Cardiac septum (tissue), 1 donor: Measurements from ENCODE around the gene DUSP21. TPM values are rescaled to one million over a fixed set of nuclear protein-coding genes. Genes with fewer than 3 reads are reported as not detected.
"Not testable (repeated sequence)": the region's sequence is repeated elsewhere in the genome, so short reads cannot be mapped to it uniquely, and the experiment has no call there.

Experiments used
- DNase-seq: peaks from one replicate; pipeline ENCODE4 v3.0.0-alpha.2; 2020; ENCODE audit warnings: low spot score
- intact Hi-C: fragments of 100-400 bp; cut with DNase I; formaldehyde crosslinking; loops from one replicate; pipeline ENCODE4 v1.14.0; 2022
- long read RNA-seq: library from polyadenylated mRNA; unstranded; transcript quantifications from one replicate; pipeline ENCODE4 v2.0.0, GENCODE V29; 2021
- total RNA-seq: library from RNA; stranded (reverse); fragmentation: NEBNext Ultra II Directional; extraction: Animal tissue kit (Norgen Biotek cat#: 25700); gene quantifications from one replicate; pipeline ENCODE4 v1.2.1, GENCODE V29; 2021
- donor health status: DM: no; HTN: no; CAD: no.

The DUSP21 gene
- total RNA-seq: not detected
- long read RNA-seq: 0 reads

- intact Hi-C loops: no loop called here
- no peak for DNase-seq
Measured at GRCh38 chrX:44843753-44844152, at the start of gene DUSP21. Gene DUSP21 (plus strand): TSS chrX:44844021. CDS start chrX:44844133, 112 bp downstream.

- DNase-seq: no peak
- intact Hi-C loops: no loop called here
Measured at GRCh38 chrX:44795945-44796450, 47.8 kb upstream of the DUSP21 start.

GRCh38 chrX:44802613-44803012 is 41.2 kb upstream of the DUSP21 start:
- DNase-seq: no peak
- intact Hi-C loops: no loop called here

GRCh38 chrX:44815681-44816080 is 28.1 kb upstream of the DUSP21 start:
- intact Hi-C loops: no loop called here
- no peak for DNase-seq

DNA sequence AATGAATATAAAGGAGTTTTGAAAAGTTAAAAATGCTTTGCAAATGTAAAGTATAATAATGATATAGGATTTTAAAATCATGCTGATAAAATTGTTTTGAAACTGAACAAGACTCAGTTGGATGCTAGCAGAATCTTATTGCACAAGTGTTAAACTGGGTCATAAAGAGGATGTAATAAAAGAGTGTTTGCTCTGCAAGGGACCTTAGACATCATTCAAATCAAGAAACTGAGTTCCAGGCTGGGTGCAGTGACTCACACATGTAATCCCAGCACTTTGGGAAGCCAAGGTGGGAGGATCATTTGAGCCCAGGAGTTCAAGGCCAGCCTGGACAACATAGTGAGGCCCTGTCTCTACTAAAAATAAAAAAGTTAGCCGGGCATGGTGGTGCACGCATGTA is 27.5 kb upstream of the DUSP21 start:
- DNase-seq: no peak
- intact Hi-C loops: no loop called here

- intact Hi-C loops: no loop called here
Measured at GRCh38 chrX:44817029-44817428, 26.8 kb upstream of the DUSP21 start.

GRCh38 chrX:44822601-44823000 is 21.2 kb upstream of the DUSP21 start:
- DNase-seq: no peak
- intact Hi-C loops: no loop called here

More at GRCh38 chrX:44817029-44817428, 26.8 kb upstream of the DUSP21 start:
- DNase-seq: no peak

DNA sequence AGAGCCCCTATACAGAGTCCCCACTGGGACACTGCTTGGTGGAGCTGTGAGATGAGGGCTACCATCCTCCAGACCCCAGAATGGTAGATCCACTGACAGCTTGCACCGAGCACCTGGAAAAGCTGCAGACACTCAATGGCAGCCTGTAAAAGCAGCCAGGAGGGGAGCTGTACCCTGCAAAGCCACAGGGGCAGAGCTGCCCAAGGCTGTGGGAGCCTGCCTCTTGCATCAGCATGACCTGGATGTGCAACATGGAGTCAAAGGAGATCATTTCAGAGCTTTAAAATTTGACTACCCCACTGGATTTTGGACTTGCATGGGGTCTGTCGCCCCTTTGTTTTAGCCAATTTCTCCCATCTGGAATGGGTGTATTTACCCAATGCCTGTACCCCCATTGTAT is 20.6 kb upstream of the DUSP21 start:
- DNase-seq, intact Hi-C loops: not testable (repeated sequence)

- intact Hi-C loops: no loop called here
- no peak for DNase-seq
Measured at GRCh38 chrX:44828008-44828605, 15.7 kb upstream of the DUSP21 start.

DNA sequence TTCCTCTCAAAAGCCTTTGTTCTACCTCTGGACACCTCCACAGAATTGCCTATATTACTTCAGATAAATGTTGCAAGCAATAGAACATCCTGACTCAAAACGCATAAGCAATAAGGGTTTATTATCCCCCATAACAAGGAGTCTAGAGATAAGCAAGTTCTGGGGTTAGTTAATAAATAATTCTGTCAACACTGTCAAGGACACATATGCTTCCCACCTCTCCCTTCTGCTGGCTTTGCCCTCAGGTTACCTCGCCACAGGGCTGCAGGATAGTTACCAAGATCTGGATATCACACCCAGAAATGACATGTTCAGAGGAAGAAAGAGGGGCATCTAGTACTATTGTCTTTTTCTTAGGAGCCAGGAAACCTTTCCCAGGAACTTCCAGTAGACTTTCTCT is 14.0 kb upstream of the DUSP21 start:
- intact Hi-C loops: no loop called here
- DNase-seq: no peak

GRCh38 chrX:44842550-44843317 is 1.1 kb upstream of the DUSP21 start:
- intact Hi-C loops: no loop called here
- no peak for DNase-seq

GRCh38 chrX:44843318-44843702 is 511 bp upstream of the DUSP21 start:
- DNase-seq: no peak
- intact Hi-C loops: no loop called here

DNA sequence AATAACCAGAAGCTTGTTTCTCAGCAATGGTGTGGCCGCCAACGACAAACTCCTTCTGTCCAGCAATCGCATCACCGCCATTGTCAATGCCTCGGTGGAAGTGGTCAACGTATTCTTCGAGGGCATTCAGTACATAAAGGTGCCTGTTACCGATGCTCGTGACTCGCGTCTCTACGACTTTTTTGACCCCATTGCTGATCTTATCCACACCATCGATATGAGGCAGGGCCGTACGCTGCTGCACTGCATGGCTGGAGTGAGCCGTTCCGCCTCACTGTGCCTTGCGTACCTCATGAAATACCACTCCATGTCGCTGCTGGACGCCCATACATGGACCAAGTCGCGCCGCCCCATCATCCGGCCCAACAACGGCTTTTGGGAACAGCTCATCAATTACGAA is 383 bp downstream of the DUSP21 start:
- intact Hi-C loops: no loop called here
- DNase-seq: no peak

- intact Hi-C loops, DNase-seq: not testable (repeated sequence)
Measured at GRCh38 chrX:44850891-44851290, 7.1 kb downstream of the DUSP21 start.

DNA sequence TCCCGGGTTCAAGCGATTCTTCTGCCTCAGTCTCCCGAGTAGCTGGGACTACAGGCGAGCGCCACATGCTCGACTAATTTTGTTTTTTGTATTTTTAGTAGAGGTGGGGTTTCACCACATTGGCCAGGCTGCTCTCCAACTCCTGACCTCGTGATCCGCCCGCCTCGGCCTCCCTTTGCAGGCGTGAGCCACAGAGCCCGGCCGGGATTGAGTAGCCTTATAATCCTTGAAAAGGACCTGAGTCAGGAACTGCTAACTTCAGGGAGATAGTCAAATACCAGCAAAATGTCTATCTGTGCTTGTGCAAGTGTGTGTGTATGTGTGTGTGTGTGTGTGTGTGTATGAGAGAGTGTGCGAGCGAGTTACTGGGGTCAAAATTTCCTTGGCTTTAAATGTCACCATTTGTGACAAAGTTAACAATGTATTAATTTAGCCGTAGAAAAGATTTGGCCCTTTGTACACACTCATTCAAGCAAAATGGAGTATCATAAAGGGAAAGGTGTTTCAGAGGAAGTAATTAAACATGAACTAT is 27.4 kb downstream of the DUSP21 start:
- DNase-seq: no peak
- intact Hi-C loops: loop anchor here (5.0 to 10.0 kb wide), 4 partner anchors 91 to 326 kb away; partner anchors contain the start of gene FUNDC1

GRCh38 chrX:44871931-44872820 is 28.4 kb downstream of the DUSP21 start:
- peak; percentile 84 for DNase-seq
- intact Hi-C loops: loop anchor here (5.0 to 10.0 kb wide), 4 partner anchors 90 to 327 kb away; partner anchors contain the start of gene FUNDC1

DNA sequence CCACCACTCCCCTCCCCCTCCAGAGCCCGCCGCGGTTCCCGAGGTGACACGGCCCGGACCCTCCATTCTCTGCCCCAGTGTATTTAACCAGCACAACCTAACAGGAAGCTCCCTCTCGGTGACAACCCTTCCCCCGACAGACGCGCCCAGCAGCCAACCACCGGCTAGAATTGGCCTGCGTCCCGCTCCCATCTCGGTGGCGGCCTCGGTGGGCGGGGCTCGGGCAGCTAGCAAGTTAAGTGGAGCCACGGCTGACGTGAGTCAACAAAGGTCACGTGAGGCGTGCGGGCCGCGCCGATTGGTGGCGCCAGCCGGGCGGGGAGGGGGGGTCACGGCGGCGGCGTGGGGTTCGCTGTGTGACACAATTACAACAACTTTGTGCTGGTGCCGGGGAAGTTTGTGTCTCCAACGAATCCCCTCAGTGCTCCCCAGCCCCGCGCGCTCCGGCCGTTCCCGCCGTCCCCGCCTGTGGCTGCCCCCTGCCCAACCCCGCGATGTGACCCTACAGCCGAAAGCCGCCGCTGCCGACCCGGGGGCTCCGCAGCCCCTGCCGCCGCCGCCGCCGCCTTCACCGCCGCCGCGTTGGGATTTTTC is 29.1 kb downstream of the DUSP21 start, which contains the start of gene KDM6A:
TSS of gene KDM6A (plus strand) at position 368 of the 594 bp plus-strand sequence. CDS start 364 bp downstream, outside the sequence.
- intact Hi-C loops: loop anchor here (5.0 to 10.0 kb wide), 4 partner anchors 89 to 328 kb away; partner anchors contain the start of gene FUNDC1
- peak; percentile 100 for DNase-seq

DNA sequence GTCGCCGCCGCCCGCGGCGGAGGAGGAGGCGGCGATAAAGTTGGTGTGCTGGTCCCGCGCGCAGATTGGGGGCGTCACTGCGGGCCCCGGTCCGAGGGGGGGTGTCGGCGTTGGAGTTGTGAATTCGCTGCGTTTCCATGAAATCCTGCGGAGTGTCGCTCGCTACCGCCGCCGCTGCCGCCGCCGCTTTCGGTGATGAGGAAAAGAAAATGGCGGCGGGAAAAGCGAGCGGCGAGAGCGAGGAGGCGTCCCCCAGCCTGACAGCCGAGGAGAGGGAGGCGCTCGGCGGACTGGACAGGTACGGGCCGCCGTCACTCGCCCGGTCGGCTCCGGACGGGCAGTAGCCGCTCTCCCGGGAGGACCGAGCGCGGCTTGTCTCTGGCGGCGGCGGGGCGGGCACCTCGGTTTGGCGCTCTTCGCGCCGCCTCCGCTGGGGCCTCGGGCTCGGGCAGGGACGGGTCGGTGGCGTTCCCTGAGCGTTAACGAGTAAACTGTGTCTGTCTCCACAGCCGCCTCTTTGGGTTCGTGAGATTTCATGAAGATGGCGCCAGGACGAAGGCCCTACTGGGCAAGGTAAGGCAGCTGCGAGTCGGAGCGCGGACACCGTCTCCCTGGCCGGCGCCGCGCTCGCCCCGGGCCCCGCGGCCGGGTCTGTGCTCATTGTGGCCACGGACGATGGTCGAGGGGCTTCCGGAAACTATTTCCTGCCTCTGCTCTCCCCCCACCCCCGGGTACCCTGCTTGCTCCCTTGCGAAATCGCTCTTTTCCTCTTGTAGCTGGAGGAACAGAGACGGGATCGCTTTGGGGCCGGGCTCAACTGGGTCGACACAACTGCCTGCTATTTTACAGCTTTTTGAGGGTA is 29.8 kb downstream of the DUSP21 start:
- DNase-seq: peak; percentile 81
- intact Hi-C loops: loop anchor here (5.0 to 10.0 kb wide), 4 partner anchors 89 to 329 kb away; partner anchors contain the start of gene FUNDC1
